ENCODE measurements around the gene RPS10.

GRCh38 chr6:34447910-34448309 lies 22.0 kb upstream of the RPS10 start:
- TF ChIP-seq CTCF (IDR thresholded peaks at IDR 0.05) (no peak), POLR2A (IDR thresholded peaks at IDR 0.05) (no peak)
